ENCODE results near the gene GNAL. TPM values are rescaled to one million over a fixed set of nuclear protein-coding genes. Genes with fewer than 3 reads are reported as not detected.
A peak's percentile ranks its signal among the peaks of the same experiment; 100 is the strongest.

The GNAL gene
- total and polyA plus RNA-seq, 2 donors from 2014 or later, result 1.8 to 9.7 TPM

- H3K4me3 ChIP-seq (ENCODE audit: low read length in 3 of 3), result no peak overlapping the region
- no peak overlapping the region for H3K9ac ChIP-seq (ENCODE audit: low read length in 3 of 3)
- DNase-seq (no peak), FAIRE-seq (no peak)
- H3K9me3 ChIP-seq (ENCODE audit: control insufficient read depth in 2 of 3, insufficient read depth in 1 of 3, low read length in 3 of 3), result no peaks in the 10 kb centered on the region
- no peaks in the 10 kb centered on the region for H3K36me3 ChIP-seq (ENCODE audit: control insufficient read depth in 2 of 3, insufficient read depth in 3 of 3, low read length in 3 of 3)
- intact Hi-C loops (cut with DNase I), result no loop called here
- H3K4me1 ChIP-seq (ENCODE audit: control insufficient read depth in 2 of 3, insufficient read depth in 2 of 3, low read depth in 1 of 3, low read length in 3 of 3), result peaks cover 0 to 10% (median 0%) of the 10 kb centered on the region in 3 donors
- H3K27ac ChIP-seq (ENCODE audit: low read depth in 2 of 2, low read length in 2 of 2), result no peak overlapping the region
- H3K27me3 ChIP-seq (ENCODE audit: control insufficient read depth, insufficient read depth, low read length), result peaks cover 13% of the 10 kb centered on the region
- TF ChIP-seq CTCF (IDR thresholded peaks at IDR 0.05; ENCODE audit: borderline replicate concordance, extremely low read depth, insufficient read depth), result no peak
These were observed 65.9 kb downstream of the GNAL start for GRCh38 chr18:11754979-11755378.

GRCh38 chr18:11757084-11757590 lies 68.1 kb downstream of the GNAL start:
- no peak overlapping the region for H3K9ac ChIP-seq (ENCODE audit: low read length in 3 of 3)
- no peaks in the 10 kb centered on the region for H3K9me3 ChIP-seq (ENCODE audit: control insufficient read depth in 2 of 3, insufficient read depth in 1 of 3, low read length in 3 of 3)
- no peak overlapping the region for H3K27ac ChIP-seq (ENCODE audit: low read depth in 2 of 2, low read length in 2 of 2)
- H3K4me3 ChIP-seq (ENCODE audit: low read length in 3 of 3), result no peak overlapping the region
- DNase-seq, result no peak
- no peak for FAIRE-seq
- peaks cover 10% of the 10 kb centered on the region for H3K27me3 ChIP-seq (ENCODE audit: control insufficient read depth, insufficient read depth, low read length)
- no peak for TF ChIP-seq CTCF (IDR thresholded peaks at IDR 0.05; ENCODE audit: borderline replicate concordance, extremely low read depth, insufficient read depth)
- intact Hi-C loops (cut with DNase I), result no loop called here
- H3K36me3 ChIP-seq (ENCODE audit: control insufficient read depth in 2 of 3, insufficient read depth in 3 of 3, low read length in 3 of 3), result no peaks in the 10 kb centered on the region
- H3K4me1 ChIP-seq (ENCODE audit: control insufficient read depth in 2 of 3, insufficient read depth in 2 of 3, low read depth in 1 of 3, low read length in 3 of 3), result peaks cover 0 to 4% (median 0%) of the 10 kb centered on the region in 3 donors

- DNase-seq (peak in 1 of 5 donors; percentile 10), FAIRE-seq (no peak)
- TF ChIP-seq CTCF (IDR thresholded peaks at IDR 0.05; ENCODE audit: borderline replicate concordance, extremely low read depth, insufficient read depth), result no peak
- Histone ChIP-seq H3K4me3 (ENCODE audit: low read length in 3 of 3) (no peak overlapping the region), H3K9ac (ENCODE audit: low read length in 3 of 3) (no peak overlapping the region), H3K36me3 (ENCODE audit: control insufficient read depth in 2 of 3, insufficient read depth in 3 of 3, low read length in 3 of 3) (no peaks in the 10 kb centered on the region), H3K9me3 (ENCODE audit: control insufficient read depth in 2 of 3, insufficient read depth in 1 of 3, low read length in 3 of 3) (no peaks in the 10 kb centered on the region), H3K4me1 (ENCODE audit: control insufficient read depth in 2 of 3, insufficient read depth in 2 of 3, low read depth in 1 of 3, low read length in 3 of 3) (no peaks in the 10 kb centered on the region), H3K27me3 (ENCODE audit: control insufficient read depth, insufficient read depth, low read length) (no peaks in the 10 kb centered on the region), H3K27ac (ENCODE audit: low read depth in 2 of 2, low read length in 2 of 2) (no peak overlapping the region)
- intact Hi-C loops (cut with DNase I), result no loop called here
These were observed 70.4 kb downstream of the GNAL start for GRCh38 chr18:11759456-11759855.

All from kidney (tissue), 14 donors.